ENCODE results near the gene MAST4. TPM values are rescaled to one million over a fixed set of nuclear protein-coding genes. Genes with fewer than 3 reads are reported as not detected.

MAST4 gene
- total and polyA plus RNA-seq, 2 of the 8 experiments (the other 6 are each of a cell fraction or from before 2014, with no cell fraction given): 1.5 to 2.6 TPM

DNA sequence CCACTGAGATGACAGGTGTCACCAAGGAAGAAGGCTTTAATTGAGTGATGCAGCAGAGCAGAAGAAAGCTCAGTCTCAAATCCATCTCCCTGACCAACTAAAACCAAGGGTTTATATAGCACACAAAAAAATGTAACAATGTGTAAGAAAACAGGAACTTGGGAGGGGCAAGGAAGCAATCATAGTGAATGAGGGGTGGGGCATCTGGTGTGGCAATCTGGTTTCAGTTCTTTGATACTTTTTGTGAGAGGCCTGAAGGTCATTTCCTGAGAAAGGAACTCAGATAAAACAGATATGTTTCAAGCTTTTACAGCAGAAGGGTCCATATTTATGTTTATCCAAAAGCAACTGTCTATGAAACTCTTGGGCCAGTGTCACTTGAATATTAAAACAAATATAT lies 580.7 kb downstream of the MAST4 start:
- Histone ChIP-seq H3K23ac (ENCODE audit: insufficient read length) (no peak overlapping the region), H3K56ac (replicated peaks; ENCODE audit: insufficient read length, low read depth, low read length) (no peak overlapping the region), H4K91ac (replicated peaks; ENCODE audit: insufficient read length, low read length) (no peak overlapping the region), H3K4me1 (replicated peaks in 1 of 4; ENCODE audit: control insufficient read depth in 3 of 4, insufficient read depth in 4 of 4, low read length in 3 of 4) (peaks cover 0 to 5% (median 3%) of the 10 kb centered on the region in 4 experiments; a peak in 3 of 7 replicates), H3K18ac (ENCODE audit: extremely low read depth, low read length) (no peak overlapping the region), H3K4me2 (ENCODE audit: insufficient read depth in 1 of 2, low read depth in 2 of 2, low read length in 2 of 2) (no peak overlapping the region), H2AK5ac (ENCODE audit: low read depth, low read length) (no peak overlapping the region), H3K9ac (replicated peaks in 1 of 4; ENCODE audit: extremely low read depth in 1 of 4, low read depth in 3 of 4, low read length in 3 of 4) (no peak overlapping the region), H2BK15ac (ENCODE audit: low read length) (no peak overlapping the region), H3K23me2 (ENCODE audit: low read depth, low read length) (no peaks in the 10 kb centered on the region), H3K14ac (ENCODE audit: insufficient read length) (no peak overlapping the region), H2BK120ac (replicated peaks; ENCODE audit: low read depth, low read length) (no peak overlapping the region), H3K9me3 (ENCODE audit: insufficient read depth in 2 of 2, low read depth in 1 of 2, low read length in 1 of 2) (no peaks in the 10 kb centered on the region; a peak in 1 of 4 replicates), H3K79me2 (ENCODE audit: control insufficient read depth in 1 of 2, insufficient read depth in 2 of 2, low read length in 2 of 2) (no peaks in the 10 kb centered on the region), H3K27ac (ENCODE audit: low read depth, low read length) (no peak overlapping the region), H3K27me3 (replicated peaks in 1 of 4; ENCODE audit: control insufficient read depth in 3 of 4, extremely low read depth in 1 of 4, insufficient read depth in 3 of 4, low read length in 3 of 4) (no peaks in the 10 kb centered on the region), H4K5ac (ENCODE audit: insufficient read length, low read depth, low read length) (no peak overlapping the region), H3K79me1 (ENCODE audit: low read depth, low read length) (no peaks in the 10 kb centered on the region), H4K20me1 (replicated peaks in 1 of 2; ENCODE audit: control insufficient read depth in 1 of 2, insufficient read depth in 2 of 2, low read length in 2 of 2) (no peaks in the 10 kb centered on the region), H2BK5ac (ENCODE audit: low read depth, low read length) (no peak overlapping the region), H2AFZ (ENCODE audit: low read length) (no peak overlapping the region), H2BK20ac (ENCODE audit: low read length) (no peak overlapping the region), H3K36me3 (ENCODE audit: control insufficient read depth in 2 of 4, insufficient read depth in 4 of 4, low read length in 3 of 4) (peaks cover 0 to 3% (median 0%) of the 10 kb centered on the region in 4 experiments; a peak in 1 of 8 replicates), H3K4ac (replicated peaks; ENCODE audit: insufficient read length, low read depth, low read length) (no peak overlapping the region), H3K4me3 (ENCODE audit: extremely low read depth in 1 of 4, insufficient read depth in 2 of 4, low read depth in 3 of 4, low read length in 4 of 4) (no peak overlapping the region), H4K8ac (ENCODE audit: extremely low read depth, insufficient read depth, low read length) (no peak overlapping the region), H2BK12ac (ENCODE audit: low read depth, low read length) (no peak overlapping the region)
- ChIA-PET POLR2A (ENCODE audit: partially characterized antibody) (interaction anchor here (1.5 kb wide), 1 partner anchor 10 kb away, joined by 4 read pairs; no protein-coding TSS in a partner anchor), CTCF (ENCODE audit: partially characterized antibody) (interaction anchor here (1.1 to 4.8 kb wide), 2 partner anchors 11 to 32 kb away, joined by 3 to 26 read pairs; no protein-coding TSS in a partner anchor)
- no peak for FAIRE-seq
- DNase-seq (ENCODE audit: low read depth in 1 of 2, low spot score in 2 of 2): no peak
- TF ChIP-seq CEBPB (IDR thresholded peaks at IDR 0.05; ENCODE audit: low read depth, low read length): no peak

All from H1 (cell line).